Neural cell (in vitro differentiated cells): ENCODE results near the gene RASL11B. TPM values are rescaled to one million over a fixed set of nuclear protein-coding genes. Genes with fewer than 3 reads are reported as not detected.

Experiments used
- H2AFZ ChIP-seq: fragments of 200-600, 300-800 bp; sonication (generic), shearing (Covaris generic); 2 replicates; pipeline ENCODE4 v1.6.0; 2014; ENCODE audit warnings: low read depth, mild to moderate bottlenecking, antibody characterized with exemption, low read length, moderate library complexity
- H3F3A ChIP-seq: fragments of 200-600 bp; shearing (Covaris generic); 2 replicates; pipeline ENCODE4 v1.6.1; 2016; ENCODE audit warnings: mild to moderate bottlenecking, moderate library complexity, mixed read lengths, antibody characterized with exemption, low read length; ENCODE audit not compliant: insufficient read depth, poor library complexity, severe bottlenecking
- H3K27ac ChIP-seq: fragments of 200-600, 300-800 bp; sonication (generic), shearing (Covaris generic); 2 replicates; pipeline ENCODE4 v1.5.1; 2014; ENCODE audit warnings: mild to moderate bottlenecking, low read length, moderate library complexity
- H3K27me3 ChIP-seq: fragments of 300-800, 200-600 bp; sonication (generic), shearing (Covaris generic); 2 replicates; pipeline ENCODE4 v1.6.0; 2014; ENCODE audit warnings: mild to moderate bottlenecking, low read depth, low read length, moderate library complexity; ENCODE audit not compliant: insufficient read depth
- H3K36me3 ChIP-seq: fragments of 300-800, 200-600 bp; sonication (generic), shearing (Covaris generic); 2 replicates; pipeline ENCODE4 v1.5.1; 2014; ENCODE audit warnings: mild to moderate bottlenecking, antibody characterized with exemption, low read length, moderate library complexity; ENCODE audit not compliant: insufficient read depth
- H3K4me2 ChIP-seq: fragments of 300-800, 200-600 bp; sonication (generic), shearing (Covaris generic); 2 replicates; pipeline ENCODE4 v1.6.0; 2014; ENCODE audit warnings: mild to moderate bottlenecking, low read length
- H3K4me3 ChIP-seq: fragments of 300-800, 200-600 bp; sonication (generic), shearing (Covaris generic); 2 replicates; pipeline ENCODE4 v1.5.1; 2014; ENCODE audit warnings: mild to moderate bottlenecking, low read length, moderate library complexity
- H3K79me2 ChIP-seq: fragments of 200-600 bp; shearing (Covaris generic); replicated peaks from 2 replicates; pipeline ENCODE4 v1.6.0; 2014; ENCODE audit warnings: mild to moderate bottlenecking, low read length, moderate library complexity; ENCODE audit not compliant: insufficient read depth
- H3K9ac ChIP-seq: fragments of 300-800, 200-600 bp; sonication (generic), shearing (Covaris generic); 2 replicates; pipeline ENCODE4 v1.6.1; 2016; ENCODE audit warnings: mild to moderate bottlenecking, low read length, mixed read lengths
- H3K9me2 ChIP-seq: fragments of 200-600 bp; shearing (Covaris generic); 2 replicates; pipeline ENCODE4 v1.6.1; 2016; ENCODE audit warnings: mild to moderate bottlenecking, low read length, mixed read lengths; ENCODE audit not compliant: insufficient read depth
- H3K9me3 ChIP-seq: fragments of 200-600, 300-800 bp; sonication (generic), shearing (Covaris generic); 2 replicates; pipeline ENCODE4 v1.6.1; 2016; ENCODE audit warnings: mild to moderate bottlenecking, mixed run types, low read length, moderate library complexity, mixed read lengths
- H4K20me1 ChIP-seq: fragments of 200-600 bp; shearing (Covaris generic); 2 replicates; pipeline ENCODE4 v1.6.1; 2016; ENCODE audit warnings: mild to moderate bottlenecking, mixed run types; ENCODE audit not compliant: insufficient read depth
- EP300 ChIP-seq: fragments of 450-650 bp; conservative IDR thresholded peaks from 2 replicates; pipeline ENCODE4 v1.6.1; 2014; ENCODE audit warnings: antibody characterized with exemption, mild to moderate bottlenecking, moderate library complexity; ENCODE audit not compliant: poor library complexity, severe bottlenecking
- EZH2 ChIP-seq: fragments of 200-600, 300-800 bp; shearing (Covaris generic), sonication (generic); IDR thresholded peaks from 2 replicates; pipeline ENCODE4 v1.6.1; 2014; ENCODE audit warnings: antibody characterized with exemption, low read length, borderline replicate concordance, mild to moderate bottlenecking; ENCODE audit not compliant: insufficient read depth, poor library complexity, severe bottlenecking
- MXI1 ChIP-seq: fragments of 450-650 bp; conservative IDR thresholded peaks from 2 replicates; pipeline ENCODE4 v1.6.1; 2014; ENCODE audit warnings: antibody characterized with exemption, mild to moderate bottlenecking; ENCODE audit not compliant: poor library complexity, severe bottlenecking
- POLR2AphosphoS5 ChIP-seq: IDR thresholded peaks from 2 replicates; pipeline ENCODE4 v1.6.1; 2012
- RAD21 ChIP-seq: fragments of 450-650 bp; conservative IDR thresholded peaks from 2 replicates; pipeline ENCODE4 v1.6.1; 2014; ENCODE audit warnings: antibody characterized with exemption, mild to moderate bottlenecking, moderate library complexity
- REST ChIP-seq: IDR thresholded peaks from 2 replicates; pipeline ENCODE4 v1.6.1; 2012; ENCODE audit warnings: borderline replicate concordance
- SMC3 ChIP-seq: fragments of 450-650 bp; conservative IDR thresholded peaks from 2 replicates; pipeline ENCODE4 v1.6.1; 2014; ENCODE audit warnings: antibody characterized with exemption, mild to moderate bottlenecking, moderate library complexity; ENCODE audit not compliant: poor library complexity
- TAF1 ChIP-seq: IDR thresholded peaks from 2 replicates; pipeline ENCODE4 v1.6.1; 2012; ENCODE audit warnings: low read depth
- polyA plus RNA-seq: library from polyadenylated mRNA; depleted of rRNA; stranded (reverse); fragments of >200 nt; gene quantifications from 2 replicates; pipeline ENCODE4 v1.2.3, GENCODE V29; 2014
- TF ChIP-seq, protein P1 (sequence below): fragments of 450-650 bp; IDR thresholded peaks from 2 replicates; pipeline ENCODE4 v1.5.1; 2014; ENCODE audit warnings: antibody characterized with exemption, mild to moderate bottlenecking, moderate library complexity; ENCODE audit not compliant: poor library complexity, severe bottlenecking

Gene RASL11B
- polyA plus RNA-seq, 1 donor from 2014 or later: 2.1 TPM

GRCh38 chr4:52914051-52914605, 52.0 kb downstream of the RASL11B start:
- no peaks in the 10 kb centered on the region for H4K20me1 ChIP-seq
- no peaks in the 10 kb centered on the region for H3K27me3 ChIP-seq
- no peaks in the 10 kb centered on the region for H3K79me2 ChIP-seq
- no peaks in the 10 kb centered on the region for H3K9me3 ChIP-seq
- H3K9ac ChIP-seq: no peak overlapping the region
- H2AFZ ChIP-seq: no peak overlapping the region
- no peak overlapping the region for H3K27ac ChIP-seq
- H3F3A ChIP-seq: no peaks in the 10 kb centered on the region
- TF ChIP-seq RAD21: no peak
- TF ChIP-seq POLR2AphosphoS5: no peak
- TF ChIP-seq, protein P1, sequence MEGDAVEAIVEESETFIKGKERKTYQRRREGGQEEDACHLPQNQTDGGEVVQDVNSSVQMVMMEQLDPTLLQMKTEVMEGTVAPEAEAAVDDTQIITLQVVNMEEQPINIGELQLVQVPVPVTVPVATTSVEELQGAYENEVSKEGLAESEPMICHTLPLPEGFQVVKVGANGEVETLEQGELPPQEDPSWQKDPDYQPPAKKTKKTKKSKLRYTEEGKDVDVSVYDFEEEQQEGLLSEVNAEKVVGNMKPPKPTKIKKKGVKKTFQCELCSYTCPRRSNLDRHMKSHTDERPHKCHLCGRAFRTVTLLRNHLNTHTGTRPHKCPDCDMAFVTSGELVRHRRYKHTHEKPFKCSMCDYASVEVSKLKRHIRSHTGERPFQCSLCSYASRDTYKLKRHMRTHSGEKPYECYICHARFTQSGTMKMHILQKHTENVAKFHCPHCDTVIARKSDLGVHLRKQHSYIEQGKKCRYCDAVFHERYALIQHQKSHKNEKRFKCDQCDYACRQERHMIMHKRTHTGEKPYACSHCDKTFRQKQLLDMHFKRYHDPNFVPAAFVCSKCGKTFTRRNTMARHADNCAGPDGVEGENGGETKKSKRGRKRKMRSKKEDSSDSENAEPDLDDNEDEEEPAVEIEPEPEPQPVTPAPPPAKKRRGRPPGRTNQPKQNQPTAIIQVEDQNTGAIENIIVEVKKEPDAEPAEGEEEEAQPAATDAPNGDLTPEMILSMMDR: no peak
- no peak for TF ChIP-seq MXI1
- no peak for TF ChIP-seq EP300
- TF ChIP-seq SMC3: no peak
- no peak overlapping the region for H3K4me2 ChIP-seq
- H3K36me3 ChIP-seq: no peaks in the 10 kb centered on the region
- no peaks in the 10 kb centered on the region for H3K9me2 ChIP-seq
- H3K4me3 ChIP-seq: no peak overlapping the region

DNA sequence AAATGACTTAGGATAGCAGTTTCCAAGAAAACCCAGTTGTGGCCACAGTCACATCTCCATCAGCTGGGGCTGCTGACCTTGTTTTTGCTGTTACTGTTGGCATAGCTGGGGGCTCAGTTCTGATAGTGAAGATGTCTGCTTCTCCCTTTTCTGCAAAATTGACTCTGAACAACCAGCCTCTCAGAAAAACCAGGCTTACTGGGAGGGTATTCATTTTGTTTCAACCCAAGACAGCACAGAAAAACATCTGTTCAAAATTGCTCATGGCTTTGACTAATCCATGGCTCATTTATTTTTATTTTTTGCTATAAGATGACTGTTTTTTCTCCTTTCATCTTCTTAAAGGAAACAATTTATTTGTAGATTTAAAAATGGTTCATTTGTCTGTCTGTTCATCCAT, 53.1 kb downstream of the RASL11B start:
- H3K4me2 ChIP-seq: no peak overlapping the region
- no peak overlapping the region for H3K4me3 ChIP-seq
- no peak overlapping the region for H3K27ac ChIP-seq
- H3K27me3 ChIP-seq: no peaks in the 10 kb centered on the region
- H3K9me3 ChIP-seq: no peaks in the 10 kb centered on the region
- H3K9me2 ChIP-seq: no peaks in the 10 kb centered on the region
- H3F3A ChIP-seq: no peaks in the 10 kb centered on the region
- H2AFZ ChIP-seq: no peak overlapping the region
- TF ChIP-seq, protein P1: no peak
- TF ChIP-seq MXI1 (no peak), EP300 (no peak), RAD21 (no peak), REST (no peak), SMC3 (no peak), POLR2AphosphoS5 (no peak), TAF1 (no peak), EZH2 (no peak)
- H3K9ac ChIP-seq: no peak overlapping the region
- H3K36me3 ChIP-seq: no peaks in the 10 kb centered on the region
- H4K20me1 ChIP-seq: no peaks in the 10 kb centered on the region
- no peaks in the 10 kb centered on the region for H3K79me2 ChIP-seq
